A549 (cell line): ENCODE measurements around the gene FGF5. TPM values are rescaled to one million over a fixed set of nuclear protein-coding genes. Genes with fewer than 3 reads are reported as not detected.

Experiments
- ATAC-seq, 2 experiments: fragments of 200-7000 bp in 1 of 2; fragments of >200 bp in 1 of 2; cut with Nextera tagmentation in 1 of 2; cut with Tn5 transposase in 1 of 2; 3 replicates each; pipeline versions ENCODE4 v1.8.0 to v1.9.1; 2018 to 2020; ENCODE audit warnings: mild to moderate bottlenecking in 1 of 2, moderate library complexity in 1 of 2
- CTCF ChIA-PET: fragments of 300-600 bp; sonication (Branson Sonifier 250); formaldehyde crosslinking; extraction: SDS; loops from one replicate; lab custom pipeline; 2021; ENCODE audit warnings: antibody characterized with exemption, inconsistent platforms; lab: Yijun Ruan, JAX
- POLR2A ChIA-PET: fragments of 350-600 bp; formaldehyde crosslinking; extraction: SDS; loops from one replicate; lab custom pipeline; 2021; ENCODE audit warnings: antibody characterized with exemption, inconsistent platforms; lab: Yijun Ruan, JAX
- DNase-seq, 2 experiments: peaks; one replicate each; pipeline versions ENCODE4 v3.0.0 to v3.0.0-alpha.2; 2011 to 2016; ENCODE audit warnings: low read depth in 1 of 2, low spot score in 1 of 2
- FAIRE-seq: peaks from 2 replicates; lab custom pipeline; 2011; peaks lifted over from hg19 to GRCh38; lab: Jason Lieb, UNC
- H3K27ac ChIP-seq, 2 experiments: fragments of >200 bp; sonication (Bioruptor Twin); formaldehyde crosslinking; 3 replicates each; pipeline ENCODE4 v1.5.1; 2016 to 2017
- H3K4me1 ChIP-seq: fragments of >200 bp; sonication (Bioruptor Twin); formaldehyde crosslinking; 3 replicates; pipeline ENCODE4 v1.6.1; 2016
- H3K4me2 ChIP-seq: fragments of >200 bp; sonication (Bioruptor Twin); formaldehyde crosslinking; 3 replicates; pipeline ENCODE4 v1.6.1; 2016
- H3K4me3 ChIP-seq: fragments of >200 bp; sonication (Bioruptor Twin); formaldehyde crosslinking; 3 replicates; pipeline ENCODE4 v1.5.1; 2016
- H3K9me3 ChIP-seq: fragments of >200 bp; sonication (Bioruptor Twin); formaldehyde crosslinking; 3 replicates; pipeline ENCODE4 v1.6.1; 2016
- BHLHE40 ChIP-seq: IDR thresholded peaks from 2 replicates; pipeline ENCODE4 v1.6.1; 2012; ENCODE audit warnings: low read depth, low read length, inconsistent platforms
- CBX8 ChIP-seq: fragments of 200-600 bp; sonication (generic); IDR thresholded peaks from 2 replicates; pipeline ENCODE4 v1.6.1; 2016
- CEBPB ChIP-seq, 2 experiments: fragments of >200 bp in 1 of 2; sonication (Bioruptor Twin) in 1 of 2; formaldehyde crosslinking in 1 of 2; IDR thresholded peaks; 2 replicates each; pipeline ENCODE4 v1.6.1; 2012 to 2016
- EHMT2 ChIP-seq: fragments of 200-600 bp; sonication (generic); IDR thresholded peaks from 2 replicates; pipeline ENCODE4 v1.6.1; 2016; ENCODE audit warnings: antibody characterized with exemption, low read depth, mild to moderate bottlenecking, moderate library complexity
- EP300 ChIP-seq, 2 experiments: fragments of >200 bp; sonication (Bioruptor Twin); formaldehyde crosslinking; IDR thresholded peaks; 2 replicates in 1 of 2; 3 replicates in 1 of 2; pipeline ENCODE4 v1.6.1; 2016 to 2017
- FOSB ChIP-seq: fragments of 250-450 bp; sonication (Bioruptor Pico); IDR thresholded peaks from 2 replicates; pipeline ENCODE4 v1.5.0; 2020; ENCODE audit warnings: mild to moderate bottlenecking, moderate library complexity
- FOXS1 ChIP-seq: fragments of 250-450 bp; sonication (Bioruptor Pico); IDR thresholded peaks from 2 replicates; pipeline ENCODE4 v1.5.0; 2020; ENCODE audit warnings: mild to moderate bottlenecking, moderate library complexity
- GATA3 ChIP-seq: IDR thresholded peaks from 2 replicates; pipeline ENCODE4 v1.6.1; 2012; ENCODE audit warnings: borderline replicate concordance
- HDAC2 ChIP-seq: fragments of 200-600 bp; sonication (generic); IDR thresholded peaks from 2 replicates; pipeline ENCODE4 v1.6.1; 2016
- HOXB13 ChIP-seq: fragments of 250-450 bp; sonication (Bioruptor Pico); IDR thresholded peaks from 2 replicates; pipeline ENCODE4 v1.5.0; 2020; ENCODE audit warnings: low read depth, mild to moderate bottlenecking, moderate library complexity
- JUN ChIP-seq, 2 experiments: fragments of >200 bp; sonication (Bioruptor Twin); formaldehyde crosslinking; IDR thresholded peaks; 2 replicates in 1 of 2; 3 replicates in 1 of 2; pipeline ENCODE4 v1.6.1; 2016 to 2017
- JUNB ChIP-seq: fragments of >200 bp; sonication (Bioruptor Twin); formaldehyde crosslinking; IDR thresholded peaks from 2 replicates; pipeline ENCODE4 v1.6.1; 2016
- NR3C1 ChIP-seq: fragments of >200 bp; sonication (Bioruptor Twin); formaldehyde crosslinking; IDR thresholded peaks from 3 replicates; pipeline ENCODE4 v1.6.1; 2017
- POLR2A ChIP-seq: IDR thresholded peaks from 2 replicates; pipeline ENCODE4 v1.6.1; 2012; ENCODE audit warnings: mild to moderate bottlenecking, low read length
- RFX5 ChIP-seq: fragments of 450-650 bp; IDR thresholded peaks from 2 replicates; pipeline ENCODE4 v1.7.1; 2014; ENCODE audit warnings: antibody characterized with exemption, mild to moderate bottlenecking, moderate library complexity
- RNF2 ChIP-seq: fragments of 200-600 bp; sonication (generic); IDR thresholded peaks from 2 replicates; pipeline ENCODE4 v1.6.1; 2016; ENCODE audit warnings: low read depth, mild to moderate bottlenecking, antibody characterized with exemption, moderate library complexity, borderline replicate concordance
- SREBF2 ChIP-seq: fragments of 450-650 bp; IDR thresholded peaks from 2 replicates; pipeline ENCODE4 v1.6.1; 2014; ENCODE audit warnings: mild to moderate bottlenecking, moderate library complexity
- ZSCAN20 ChIP-seq: fragments of 250-450 bp; sonication (Bioruptor Pico); IDR thresholded peaks from 2 replicates; pipeline ENCODE4 v1.8.0; 2022; ENCODE audit warnings: mild to moderate bottlenecking, moderate library complexity
- WGBS: methylation state at CpG from one replicate; pipeline ENCODE4 v1.1.6; 2017; ENCODE audit errors: missing lambda C conversion rate; 5-methylcytosine and 5-hydroxymethylcytosine counted together
- polyA minus RNA-seq: library from RNA; depleted of rRNA, polyadenylated mRNA; stranded (reverse); fragments of >200 nt; gene quantifications from 2 replicates; pipeline ENCODE4 v1.2.3, GENCODE V29; 2011; rRNA and poly(A)+ RNA removed
- polyA plus RNA-seq, 4 experiments: library from polyadenylated mRNA; depleted of rRNA in 3 of 4; stranded (reverse); fragments of >200 nt; fragmentation: RNase III in 1 of 4; extraction: RNeasy Plus Mini Kit Qiagen cat#74134 plus additional on column Dnase treatment in 1 of 4; gene quantifications; 2 replicates in 3 of 4; 3 replicates in 1 of 4; pipeline ENCODE4 v1.2.3, GENCODE V29; 2011 to 2017
- TF ChIP-seq, protein P1 (sequence below): fragments of 250-450 bp; sonication (Bioruptor Pico); IDR thresholded peaks from 2 replicates; pipeline ENCODE4 v1.5.0; 2021; ENCODE audit warnings: mild to moderate bottlenecking, moderate library complexity, borderline replicate concordance
- TF ChIP-seq, protein P2 (sequence below): IDR thresholded peaks from 2 replicates; pipeline ENCODE4 v1.6.1; 2012
- TF ChIP-seq, protein P3 (sequence below): IDR thresholded peaks from 2 replicates; pipeline ENCODE4 v1.6.1; 2012; ENCODE audit warnings: low read depth, borderline replicate concordance
- TF ChIP-seq, protein P4 (sequence below): fragments of 250-450 bp; sonication (Bioruptor Pico); IDR thresholded peaks from 2 replicates; pipeline ENCODE4 v1.5.0; 2020; ENCODE audit warnings: low read depth, mild to moderate bottlenecking, moderate library complexity
- TF ChIP-seq, protein P5 (sequence below): fragments of 450-650 bp; IDR thresholded peaks from 2 replicates; pipeline ENCODE4 v1.6.1; 2014; ENCODE audit warnings: antibody characterized with exemption

Gene FGF5, protein sequence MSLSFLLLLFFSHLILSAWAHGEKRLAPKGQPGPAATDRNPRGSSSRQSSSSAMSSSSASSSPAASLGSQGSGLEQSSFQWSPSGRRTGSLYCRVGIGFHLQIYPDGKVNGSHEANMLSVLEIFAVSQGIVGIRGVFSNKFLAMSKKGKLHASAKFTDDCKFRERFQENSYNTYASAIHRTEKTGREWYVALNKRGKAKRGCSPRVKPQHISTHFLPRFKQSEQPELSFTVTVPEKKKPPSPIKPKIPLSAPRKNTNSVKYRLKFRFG
- polyA plus RNA-seq (2011; rRNA removed) (0.19 TPM in 1 of 2 replicates, not detected in the other), polyA plus RNA-seq (2017; fragmentation: RNase III; extraction: RNeasy Plus Mini Kit Qiagen cat#74134 plus additional on column Dnase treatment) (0.21 to 0.28 TPM (median 0.25 TPM) in 3 replicates), polyA minus RNA-seq (not detected in 2 replicates)
- polyA plus RNA-seq (2012; cell fraction: cytosol; rRNA removed): under 0.01 and 0.01 TPM in 2 replicates
- not detected in 2 replicates for polyA plus RNA-seq (2012; cell fraction: nucleus; rRNA removed)

DNA sequence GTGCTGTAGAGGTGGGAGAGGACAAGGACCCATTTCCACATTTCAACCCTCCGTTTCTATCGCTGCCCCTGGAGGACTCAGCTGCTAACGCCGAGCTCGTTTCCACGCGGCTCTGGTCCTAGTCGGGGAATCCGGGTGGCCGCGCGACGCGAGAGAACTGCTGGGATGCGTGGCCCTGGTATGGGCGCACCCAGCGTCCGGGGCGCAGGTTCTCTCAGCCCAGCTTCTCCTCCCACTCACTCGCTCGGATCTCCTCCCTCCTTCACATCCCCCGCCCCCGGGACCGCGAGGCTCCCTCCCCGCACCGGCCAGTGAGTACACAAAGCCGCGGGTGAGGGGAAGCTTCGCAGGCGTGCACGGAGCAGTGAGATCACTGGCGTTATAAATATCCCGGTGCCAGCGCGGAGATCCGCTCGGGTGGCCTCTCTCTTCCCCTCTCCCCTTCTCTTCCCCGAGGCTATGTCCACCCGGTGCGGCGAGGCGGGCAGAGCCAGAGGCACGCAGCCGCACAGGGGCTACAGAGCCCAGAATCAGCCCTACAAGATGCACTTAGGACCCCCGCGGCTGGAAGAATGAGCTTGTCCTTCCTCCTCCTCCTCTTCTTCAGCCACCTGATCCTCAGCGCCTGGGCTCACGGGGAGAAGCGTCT, at the start of gene FGF5:
Gene FGF5 (plus strand): TSS at position 412 of the 649 bp plus-strand sequence. CDS start 161 bp downstream, at position 573.
- DNase-seq: no peak
- FAIRE-seq: no peak
- WGBS: 0% methylated on average over 18 of the region's 50 CpGs
- POLR2A ChIA-PET: no interaction called here
- TF ChIP-seq, protein P1, sequence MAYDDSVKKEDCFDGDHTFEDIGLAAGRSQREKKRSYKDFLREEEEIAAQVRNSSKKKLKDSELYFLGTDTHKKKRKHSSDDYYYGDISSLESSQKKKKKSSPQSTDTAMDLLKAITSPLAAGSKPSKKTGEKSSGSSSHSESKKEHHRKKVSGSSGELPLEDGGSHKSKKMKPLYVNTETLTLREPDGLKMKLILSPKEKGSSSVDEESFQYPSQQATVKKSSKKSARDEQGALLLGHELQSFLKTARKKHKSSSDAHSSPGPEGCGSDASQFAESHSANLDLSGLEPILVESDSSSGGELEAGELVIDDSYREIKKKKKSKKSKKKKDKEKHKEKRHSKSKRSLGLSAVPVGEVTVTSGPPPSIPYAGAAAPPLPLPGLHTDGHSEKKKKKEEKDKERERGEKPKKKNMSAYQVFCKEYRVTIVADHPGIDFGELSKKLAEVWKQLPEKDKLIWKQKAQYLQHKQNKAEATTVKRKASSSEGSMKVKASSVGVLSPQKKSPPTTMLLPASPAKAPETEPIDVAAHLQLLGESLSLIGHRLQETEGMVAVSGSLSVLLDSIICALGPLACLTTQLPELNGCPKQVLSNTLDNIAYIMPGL (CRISPR knock-in tag): no peak
- CTCF ChIA-PET: interaction anchor here (1.4 to 1.9 kb wide), 2 partner anchors 46 to 48 kb away, joined by 4 read pairs; no protein-coding TSS in a partner anchor
- H3K4me3 ChIP-seq: peak within 1 kb of the TSS; percentile 54
- peak within 1 kb of the TSS; percentile 99 for H3K4me2 ChIP-seq
- no peaks in the 10 kb centered on the region for H3K9me3 ChIP-seq
- ATAC-seq: peak; percentile 79 to 84
- H3K4me1 ChIP-seq: no peaks in the 10 kb centered on the region
- peak within 1 kb of the TSS in 1 of 2 experiments; percentile 70; a peak in 4 of 6 replicates for H3K27ac ChIP-seq

DNA sequence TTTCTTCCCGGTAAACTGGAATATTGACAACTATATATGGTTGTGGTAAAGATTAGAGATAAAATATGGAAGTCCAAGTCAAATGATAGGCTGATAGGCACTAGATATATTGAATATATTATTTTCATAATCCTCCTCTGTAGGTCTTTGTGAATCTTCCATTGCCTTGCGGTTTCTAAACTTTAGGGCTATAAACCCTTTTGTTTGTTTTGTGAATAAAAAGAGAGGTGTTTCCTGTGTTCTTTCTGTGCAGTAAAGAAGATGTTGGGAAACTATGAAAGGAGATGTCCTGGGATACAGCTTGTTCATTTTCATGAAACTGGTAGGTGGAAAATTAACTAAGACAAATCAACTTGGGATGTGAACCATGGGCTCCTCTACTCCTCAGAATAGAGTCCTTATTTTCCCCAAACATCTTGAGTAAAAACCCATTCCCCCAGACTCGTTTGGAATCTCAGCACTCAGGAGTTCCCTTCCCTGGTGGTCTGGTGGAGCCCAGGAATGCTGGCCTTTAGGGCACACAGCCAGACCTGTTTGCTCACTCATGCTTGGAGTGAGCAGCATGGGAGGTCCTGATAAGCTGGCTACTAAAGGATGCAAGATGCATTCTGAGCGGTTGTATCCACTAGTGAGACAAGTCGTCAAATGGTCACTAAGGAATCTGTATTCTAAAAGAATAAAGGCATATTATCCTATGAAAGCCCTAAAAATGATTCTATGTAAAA, 47.0 kb upstream of the FGF5 start:
- H3K27ac ChIP-seq: no peak overlapping the region
- WGBS: 28% methylated on average over 5 of the region's 5 CpGs
- ATAC-seq (no peak), FAIRE-seq (no peak), DNase-seq (no peak)
- no peak overlapping the region for H3K4me2 ChIP-seq
- ChIA-PET CTCF (interaction anchor here (1.0 to 2.5 kb wide), 7 partner anchors 13 to 821 kb away, joined by 3 to 13 read pairs (median 4); partner anchors contain the start of gene FGF5), POLR2A (no interaction called here)
- H3K4me3 ChIP-seq: no peak overlapping the region
- no peaks in the 10 kb centered on the region for H3K4me1 ChIP-seq
- no peaks in the 10 kb centered on the region for H3K9me3 ChIP-seq
- TF ChIP-seq EHMT2 (no peak), HDAC2 (no peak), RNF2 (no peak), HOXB13 (CRISPR knock-in tag) (no peak), CBX8 (no peak), RFX5 (no peak), EP300 (IDR thresholded peaks at IDR 0.05) (no peak), FOXS1 (CRISPR knock-in tag) (no peak), FOSB (CRISPR knock-in tag) (no peak), BHLHE40 (no peak), CEBPB (IDR thresholded peaks at IDR 0.05) (no peak)
- TF ChIP-seq, protein P2, sequence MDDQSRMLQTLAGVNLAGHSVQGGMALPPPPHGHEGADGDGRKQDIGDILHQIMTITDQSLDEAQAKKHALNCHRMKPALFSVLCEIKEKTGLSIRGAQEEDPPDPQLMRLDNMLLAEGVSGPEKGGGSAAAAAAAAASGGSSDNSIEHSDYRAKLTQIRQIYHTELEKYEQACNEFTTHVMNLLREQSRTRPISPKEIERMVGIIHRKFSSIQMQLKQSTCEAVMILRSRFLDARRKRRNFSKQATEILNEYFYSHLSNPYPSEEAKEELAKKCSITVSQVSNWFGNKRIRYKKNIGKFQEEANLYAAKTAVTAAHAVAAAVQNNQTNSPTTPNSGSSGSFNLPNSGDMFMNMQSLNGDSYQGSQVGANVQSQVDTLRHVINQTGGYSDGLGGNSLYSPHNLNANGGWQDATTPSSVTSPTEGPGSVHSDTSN: no peak
- TF ChIP-seq, protein P3, sequence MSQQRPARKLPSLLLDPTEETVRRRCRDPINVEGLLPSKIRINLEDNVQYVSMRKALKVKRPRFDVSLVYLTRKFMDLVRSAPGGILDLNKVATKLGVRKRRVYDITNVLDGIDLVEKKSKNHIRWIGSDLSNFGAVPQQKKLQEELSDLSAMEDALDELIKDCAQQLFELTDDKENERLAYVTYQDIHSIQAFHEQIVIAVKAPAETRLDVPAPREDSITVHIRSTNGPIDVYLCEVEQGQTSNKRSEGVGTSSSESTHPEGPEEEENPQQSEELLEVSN: no peak

DNA sequence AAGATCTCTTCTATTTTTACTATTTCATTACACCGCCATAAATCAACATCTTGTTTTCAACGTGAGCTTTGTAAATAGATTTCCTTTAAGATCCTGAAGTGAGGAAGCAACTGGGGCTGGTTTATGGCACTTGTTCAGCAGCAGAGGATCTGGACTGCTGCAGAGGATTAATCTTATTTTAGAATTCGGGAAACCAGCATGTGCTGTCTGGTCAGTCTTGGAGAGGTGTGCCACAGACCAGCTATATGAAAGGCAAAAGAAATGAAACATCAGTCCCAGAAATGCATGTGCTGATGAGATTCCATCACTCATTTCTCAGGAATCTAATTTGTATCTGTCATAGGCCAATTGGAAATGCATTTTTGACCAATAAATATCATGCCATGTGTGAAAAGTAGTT, 45.8 kb upstream of the FGF5 start:
- POLR2A ChIA-PET: no interaction called here
- no peak overlapping the region for H3K4me3 ChIP-seq
- CTCF ChIA-PET: interaction anchor here (0.7 to 2.5 kb wide), 7 partner anchors 10 to 819 kb away, joined by 3 to 13 read pairs (median 4); partner anchors contain the start of gene FGF5
- 23% methylated on average over 3 of the region's 3 CpGs for WGBS
- no peaks in the 10 kb centered on the region for H3K4me1 ChIP-seq
- H3K4me2 ChIP-seq: no peak overlapping the region
- H3K9me3 ChIP-seq: no peaks in the 10 kb centered on the region
- no peak overlapping the region for H3K27ac ChIP-seq
- ATAC-seq (no peak), FAIRE-seq (no peak), DNase-seq (no peak)
- TF ChIP-seq GATA3: no peak
- no peak for TF ChIP-seq ZSCAN20 (CRISPR knock-in tag)
- TF ChIP-seq EP300 (IDR thresholded peaks at IDR 0.05): no peak
- no peak for TF ChIP-seq NR3C1
- TF ChIP-seq, protein P4, sequence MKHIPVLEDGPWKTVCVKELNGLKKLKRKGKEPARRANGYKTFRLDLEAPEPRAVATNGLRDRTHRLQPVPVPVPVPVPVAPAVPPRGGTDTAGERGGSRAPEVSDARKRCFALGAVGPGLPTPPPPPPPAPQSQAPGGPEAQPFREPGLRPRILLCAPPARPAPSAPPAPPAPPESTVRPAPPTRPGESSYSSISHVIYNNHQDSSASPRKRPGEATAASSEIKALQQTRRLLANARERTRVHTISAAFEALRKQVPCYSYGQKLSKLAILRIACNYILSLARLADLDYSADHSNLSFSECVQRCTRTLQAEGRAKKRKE (CRISPR knock-in tag): no peak
- TF ChIP-seq, protein P5, sequence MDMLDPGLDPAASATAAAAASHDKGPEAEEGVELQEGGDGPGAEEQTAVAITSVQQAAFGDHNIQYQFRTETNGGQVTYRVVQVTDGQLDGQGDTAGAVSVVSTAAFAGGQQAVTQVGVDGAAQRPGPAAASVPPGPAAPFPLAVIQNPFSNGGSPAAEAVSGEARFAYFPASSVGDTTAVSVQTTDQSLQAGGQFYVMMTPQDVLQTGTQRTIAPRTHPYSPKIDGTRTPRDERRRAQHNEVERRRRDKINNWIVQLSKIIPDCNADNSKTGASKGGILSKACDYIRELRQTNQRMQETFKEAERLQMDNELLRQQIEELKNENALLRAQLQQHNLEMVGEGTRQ: no peak
- no peak for TF ChIP-seq JUN (IDR thresholded peaks at IDR 0.05)
- TF ChIP-seq POLR2A: no peak
- no peak for TF ChIP-seq SREBF2
- TF ChIP-seq, protein P2: no peak
- TF ChIP-seq JUNB: no peak
